ENCODE results near the gene USP3.
"Not testable (repeated sequence)": the region's sequence is repeated elsewhere in the genome, so short reads cannot be mapped to it uniquely, and the experiment has no call there.

The USP3 gene

DNA sequence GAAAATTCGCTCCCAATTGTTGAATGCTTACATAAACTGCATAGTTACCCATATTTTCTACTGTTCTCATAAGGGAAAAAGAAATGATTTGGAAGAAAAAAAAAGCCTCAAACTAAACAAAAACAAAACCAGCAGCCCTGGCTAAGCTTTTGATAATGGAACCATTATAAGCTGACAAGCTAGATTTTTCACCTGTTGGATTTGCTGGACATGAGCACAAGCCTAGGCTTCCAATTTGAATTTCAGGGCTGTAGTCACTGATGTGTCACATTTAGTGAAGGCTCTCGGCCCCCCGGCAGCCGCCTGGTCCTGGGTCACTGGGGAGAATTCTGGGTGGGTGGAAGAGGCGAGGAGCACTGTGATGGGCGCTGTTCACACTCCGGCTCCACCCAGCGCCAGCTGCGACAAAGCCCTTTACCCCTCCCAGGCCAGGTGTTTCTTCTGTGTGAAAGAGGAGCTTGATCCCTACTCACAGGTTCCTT lies 97.4 kb downstream of the USP3 start:
- H3K9me3 Mint-ChIP-seq, result no peaks in the 10 kb centered on the region
- peak overlapping the region; percentile 91 to 92 for H3K27ac Mint-ChIP-seq
- H3K36me3 Mint-ChIP-seq (ENCODE audit: insufficient read depth), result peaks cover 47% of the 10 kb centered on the region
- no peaks in the 10 kb centered on the region for H3K27me3 Mint-ChIP-seq
- peaks cover 24 to 40% of the 10 kb centered on the region in 2 donors for H3K4me1 Mint-ChIP-seq (ENCODE audit: low read depth in 2 of 2)
- peak overlapping the region; percentile 86 for H3K4me3 Mint-ChIP-seq
- no peak for ATAC-seq (replicated peaks)
- DNase-seq, result no peak

DNA sequence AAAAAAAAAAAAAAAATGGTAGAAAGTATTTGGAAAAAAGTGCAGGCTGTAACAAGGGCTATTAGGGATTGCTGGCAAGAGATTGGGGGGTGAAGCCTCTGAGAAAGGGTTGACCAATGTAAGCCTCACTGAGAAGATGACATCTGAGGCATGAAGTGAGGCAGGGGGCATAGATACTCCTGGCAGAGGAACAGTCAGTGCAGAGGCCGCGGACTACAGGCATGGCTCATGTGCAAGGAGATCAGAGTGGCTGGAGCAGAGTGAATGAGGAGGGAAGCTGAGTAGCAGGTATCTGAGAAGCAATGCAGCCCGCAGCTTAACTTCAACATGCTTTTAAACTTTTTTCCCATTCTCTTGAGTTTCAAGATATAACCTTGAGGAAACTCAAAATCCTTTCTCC lies 98.2 kb downstream of the USP3 start:
- Mint-ChIP-seq H3K9me3 (no peaks in the 10 kb centered on the region), H3K4me3 (peak overlapping the region; percentile 86), H3K27ac (peak overlapping the region; percentile 77 to 91), H3K27me3 (no peaks in the 10 kb centered on the region), H3K36me3 (ENCODE audit: insufficient read depth) (peaks cover 54% of the 10 kb centered on the region), H3K4me1 (ENCODE audit: low read depth in 2 of 2) (peaks cover 26 to 39% of the 10 kb centered on the region in 2 donors)
- ATAC-seq (replicated peaks) (no peak), DNase-seq (no peak)

DNA sequence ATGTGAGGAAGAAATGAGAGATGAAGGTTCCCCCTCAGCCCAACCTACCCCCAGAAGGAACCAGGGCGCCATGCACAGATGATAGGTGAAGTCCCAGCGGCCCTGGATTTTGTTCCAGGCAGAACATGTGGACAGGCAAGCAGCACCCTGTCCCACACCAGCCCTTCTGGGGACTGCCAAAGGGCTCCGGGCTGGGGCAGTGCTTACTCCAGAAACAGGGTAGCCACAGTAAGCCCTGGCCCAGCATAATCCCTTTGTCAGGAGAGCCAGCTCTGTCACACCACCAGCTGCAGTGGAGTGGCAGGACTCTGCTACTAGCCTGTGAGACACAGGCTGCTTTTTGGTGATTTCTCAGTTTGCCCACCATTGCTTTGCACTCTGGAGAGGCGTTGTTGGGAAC lies 99.1 kb downstream of the USP3 start:
- no peak for DNase-seq
- Mint-ChIP-seq H3K36me3 (ENCODE audit: insufficient read depth) (peaks cover 62% of the 10 kb centered on the region), H3K4me3 (no peak overlapping the region), H3K9me3 (no peaks in the 10 kb centered on the region), H3K4me1 (ENCODE audit: low read depth in 2 of 2) (peaks cover 26 to 42% of the 10 kb centered on the region in 2 donors), H3K27ac (peak overlapping the region; percentile 57 to 77), H3K27me3 (no peaks in the 10 kb centered on the region)
- ATAC-seq (replicated peaks), result no peak

- ATAC-seq (replicated peaks) (no peak), DNase-seq (no peak)
- H3K4me3 Mint-ChIP-seq, result peak overlapping the region in 1 of 2 donors; percentile 14
- H3K9me3 Mint-ChIP-seq, result no peaks in the 10 kb centered on the region
- no peaks in the 10 kb centered on the region for H3K27me3 Mint-ChIP-seq
- H3K27ac Mint-ChIP-seq, result peak overlapping the region in 1 of 2 donors; percentile 90
- peaks cover 69% of the 10 kb centered on the region for H3K36me3 Mint-ChIP-seq (ENCODE audit: insufficient read depth)
- peaks cover 26 to 41% of the 10 kb centered on the region in 2 donors for H3K4me1 Mint-ChIP-seq (ENCODE audit: low read depth in 2 of 2)
These were observed 99.9 kb downstream of the USP3 start for GRCh38 chr15:63604281-63604680.

DNA sequence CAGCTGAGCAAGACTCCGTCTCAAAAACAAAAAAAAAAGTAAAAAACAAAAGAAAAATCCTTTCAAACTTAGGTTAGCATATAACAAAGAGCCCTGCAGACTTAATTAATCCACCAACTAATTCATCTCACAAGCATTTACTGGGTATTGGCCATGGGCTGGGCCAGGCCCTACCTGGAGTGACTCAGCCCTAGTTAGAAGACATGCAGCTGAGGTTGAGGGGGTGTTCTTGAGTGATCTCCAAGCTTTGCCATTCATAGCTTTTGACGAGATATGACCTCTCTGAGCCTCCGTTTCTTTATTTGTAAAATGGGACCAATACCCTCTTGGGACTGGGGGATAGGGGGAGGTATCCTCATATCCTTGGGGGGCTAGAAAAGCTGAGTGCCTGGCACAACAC lies 100.6 kb downstream of the USP3 start:
- Mint-ChIP-seq H3K27ac (peak overlapping the region in 1 of 2 donors; percentile 90), H3K36me3 (ENCODE audit: insufficient read depth) (peaks cover 71% of the 10 kb centered on the region), H3K27me3 (no peaks in the 10 kb centered on the region), H3K4me1 (ENCODE audit: low read depth in 2 of 2) (peaks cover 24 to 39% of the 10 kb centered on the region in 2 donors), H3K9me3 (no peaks in the 10 kb centered on the region), H3K4me3 (peak overlapping the region in 1 of 2 donors; percentile 14)
- DNase-seq, result no peak
- ATAC-seq (replicated peaks), result no peak

- H3K36me3 Mint-ChIP-seq (ENCODE audit: insufficient read depth), result peaks cover 64% of the 10 kb centered on the region
- no peaks in the 10 kb centered on the region for H3K9me3 Mint-ChIP-seq
- peak overlapping the region; percentile 25 to 61 for H3K4me3 Mint-ChIP-seq
- H3K27ac Mint-ChIP-seq, result peak overlapping the region; percentile 82 to 90
- H3K4me1 Mint-ChIP-seq (ENCODE audit: low read depth in 2 of 2), result peaks cover 30 to 45% of the 10 kb centered on the region in 2 donors
- ATAC-seq (replicated peaks) (peak; percentile 38), DNase-seq (peak; percentile 19 to 36 (median 33))
- H3K27me3 Mint-ChIP-seq, result no peaks in the 10 kb centered on the region
These were observed 101.4 kb downstream of the USP3 start for GRCh38 chr15:63605816-63606215.

GRCh38 chr15:63606308-63606707 lies 101.9 kb downstream of the USP3 start:
- Mint-ChIP-seq H3K36me3 (ENCODE audit: insufficient read depth) (peaks cover 60% of the 10 kb centered on the region), H3K9me3 (no peaks in the 10 kb centered on the region), H3K27ac (peak overlapping the region; percentile 82 to 90), H3K4me3 (peak overlapping the region; percentile 25 to 61), H3K4me1 (ENCODE audit: low read depth in 2 of 2) (peaks cover 33 to 47% of the 10 kb centered on the region in 2 donors), H3K27me3 (no peaks in the 10 kb centered on the region)
- DNase-seq (no peak), ATAC-seq (replicated peaks) (no peak)

DNA sequence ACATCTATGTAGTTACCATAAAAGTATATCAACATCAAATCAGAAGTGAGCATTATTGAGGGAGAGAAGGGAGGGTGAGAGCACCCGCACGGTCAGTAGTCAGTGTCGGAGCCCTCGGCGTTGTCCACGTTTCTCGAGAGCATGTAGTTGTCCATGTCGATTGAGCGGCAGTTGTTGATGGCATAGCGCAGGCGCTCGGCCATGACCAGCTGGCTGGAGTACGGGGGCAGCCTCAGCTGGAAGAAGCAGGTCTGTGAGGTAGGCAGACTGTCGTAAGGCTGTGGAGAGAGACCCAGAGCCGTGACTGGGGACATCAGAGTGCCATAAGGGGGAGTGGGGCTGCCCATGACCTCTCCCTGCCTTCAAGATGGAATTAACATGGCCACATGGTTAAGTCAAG lies 104.6 kb downstream of the USP3 start:
- Mint-ChIP-seq H3K27me3 (no peaks in the 10 kb centered on the region), H3K27ac (no peak overlapping the region), H3K4me1 (ENCODE audit: low read depth in 2 of 2) (peaks cover 25 to 33% of the 10 kb centered on the region in 2 donors), H3K4me3 (no peak overlapping the region), H3K9me3 (no peaks in the 10 kb centered on the region), H3K36me3 (ENCODE audit: insufficient read depth) (peaks cover 69% of the 10 kb centered on the region)
- DNase-seq, result no peak
- ATAC-seq (replicated peaks), result no peak

- Mint-ChIP-seq H3K36me3 (ENCODE audit: insufficient read depth) (peaks cover 70% of the 10 kb centered on the region), H3K4me1 (ENCODE audit: low read depth in 2 of 2) (peaks cover 25 to 33% of the 10 kb centered on the region in 2 donors), H3K27me3 (no peaks in the 10 kb centered on the region), H3K4me3 (no peak overlapping the region), H3K27ac (no peak overlapping the region), H3K9me3 (no peaks in the 10 kb centered on the region)
- DNase-seq (no peak), ATAC-seq (replicated peaks) (no peak)
These were observed 105.1 kb downstream of the USP3 start for GRCh38 chr15:63609448-63609847.

DNA sequence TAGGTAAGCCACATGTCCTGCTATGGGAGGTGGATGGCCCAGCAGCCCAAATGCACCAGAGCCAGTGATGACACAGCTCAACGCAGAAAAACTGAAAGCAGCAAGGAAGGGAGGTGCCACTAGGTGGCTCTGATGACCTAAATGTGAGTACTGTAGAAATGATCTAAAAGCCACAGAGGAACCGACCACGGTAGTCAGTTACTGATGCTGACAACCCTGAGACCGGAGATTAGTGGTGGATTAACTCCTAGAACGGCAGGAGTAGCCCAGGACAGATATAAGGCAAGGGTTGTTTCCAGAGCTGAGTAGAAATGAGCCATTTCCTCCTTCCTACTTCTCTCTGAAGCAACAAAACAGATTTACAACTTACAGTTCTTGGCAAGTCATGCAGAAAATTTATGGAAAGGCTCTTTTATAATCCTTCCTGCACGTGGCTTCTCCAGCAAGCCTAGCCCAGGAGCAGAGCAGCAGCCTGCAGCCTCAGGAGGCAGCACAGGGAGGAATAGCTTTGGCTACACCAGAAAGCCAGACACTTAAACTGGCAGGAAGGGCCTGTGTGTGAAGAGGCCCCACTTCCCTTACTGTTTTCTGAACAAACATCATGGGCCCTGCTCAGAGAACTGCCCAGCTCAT lies 105.9 kb downstream of the USP3 start:
- H3K4me3 Mint-ChIP-seq, result peak overlapping the region; percentile 29 to 52
- H3K9me3 Mint-ChIP-seq, result no peaks in the 10 kb centered on the region
- peaks cover 74% of the 10 kb centered on the region for H3K36me3 Mint-ChIP-seq (ENCODE audit: insufficient read depth)

GRCh38 chr15:63611177-63611576 lies 106.8 kb downstream of the USP3 start:
- H3K9me3 Mint-ChIP-seq, result no peaks in the 10 kb centered on the region
- H3K4me3 Mint-ChIP-seq, result no peak overlapping the region
- ATAC-seq (replicated peaks) (no peak), DNase-seq (no peak)
- H3K27me3 Mint-ChIP-seq, result no peaks in the 10 kb centered on the region
- H3K4me1 Mint-ChIP-seq (ENCODE audit: low read depth in 2 of 2), result peaks cover 16 to 21% of the 10 kb centered on the region in 2 donors
- peak overlapping the region; percentile 90 to 95 for H3K27ac Mint-ChIP-seq
- peaks cover 73% of the 10 kb centered on the region for H3K36me3 Mint-ChIP-seq (ENCODE audit: insufficient read depth)

More for the DNA sequence above, 105.9 kb downstream of the USP3 start:
- DNase-seq (peak; percentile 66 to 78 (median 69)), ATAC-seq (replicated peaks) (peak; percentile 93)
- H3K27me3 Mint-ChIP-seq, result no peaks in the 10 kb centered on the region
- H3K4me1 Mint-ChIP-seq (ENCODE audit: low read depth in 2 of 2), result peaks cover 21 to 29% of the 10 kb centered on the region in 2 donors
- H3K27ac Mint-ChIP-seq, result peak overlapping the region; percentile 90 to 95

DNA sequence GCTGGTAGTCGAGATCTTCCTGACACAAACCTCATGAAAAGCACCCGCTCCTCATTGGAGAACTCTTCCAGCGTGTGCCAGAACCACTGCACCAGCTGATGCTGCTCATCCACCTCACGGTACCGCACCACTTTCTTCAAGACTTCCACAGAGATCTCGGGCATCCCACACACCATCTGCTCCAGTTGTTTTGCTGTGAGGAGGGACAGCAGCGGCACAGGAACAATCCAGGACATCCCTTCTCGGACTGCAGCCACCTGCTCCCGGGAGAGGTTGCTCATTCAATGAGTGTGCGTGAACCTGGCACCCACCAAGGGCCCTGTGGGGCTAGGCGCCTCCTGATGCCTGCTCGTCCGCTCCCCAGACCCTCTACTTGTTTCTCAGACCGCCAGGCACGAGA lies 107.9 kb downstream of the USP3 start:
- Mint-ChIP-seq H3K4me1 (ENCODE audit: low read depth in 2 of 2) (peaks cover 14 to 16% of the 10 kb centered on the region in 2 donors), H3K27ac (peak overlapping the region in 1 of 2 donors; percentile 84), H3K36me3 (ENCODE audit: insufficient read depth) (peaks cover 69% of the 10 kb centered on the region), H3K9me3 (no peaks in the 10 kb centered on the region), H3K27me3 (no peaks in the 10 kb centered on the region), H3K4me3 (no peak overlapping the region)
- DNase-seq (no peak), ATAC-seq (replicated peaks) (no peak)

DNA sequence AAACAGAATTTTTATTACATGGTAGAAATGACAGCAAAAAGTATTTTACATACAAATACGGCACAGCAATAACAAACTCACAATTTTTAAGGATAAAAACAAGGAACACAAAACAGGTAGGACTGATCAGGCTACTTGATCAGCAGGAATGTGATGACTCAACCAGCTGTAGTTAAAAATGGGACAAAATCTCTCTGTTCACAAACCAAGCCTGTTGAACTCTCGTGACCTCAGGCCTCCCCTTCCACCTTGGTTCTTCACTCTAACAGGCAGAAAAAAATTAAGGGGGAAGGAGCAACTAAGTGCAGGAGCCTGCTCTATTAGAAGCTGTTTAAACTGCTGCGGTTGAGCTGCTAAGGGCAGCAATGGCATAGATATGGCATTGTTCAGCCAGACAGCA lies 111.5 kb downstream of the USP3 start:
- no peak for DNase-seq
- H3K27ac Mint-ChIP-seq, result no peak overlapping the region
- ATAC-seq (replicated peaks), result no peak
- H3K4me3 Mint-ChIP-seq, result no peak overlapping the region
- peaks cover under 1 to 2% of the 10 kb centered on the region in 2 donors for H3K4me1 Mint-ChIP-seq (ENCODE audit: low read depth in 2 of 2)
- peaks cover 48% of the 10 kb centered on the region for H3K36me3 Mint-ChIP-seq (ENCODE audit: insufficient read depth)
- no peaks in the 10 kb centered on the region for H3K9me3 Mint-ChIP-seq
- no peaks in the 10 kb centered on the region for H3K27me3 Mint-ChIP-seq

- not testable (repeated sequence) for ATAC-seq (replicated peaks); DNase-seq; H3K27ac Mint-ChIP-seq; H3K4me1 Mint-ChIP-seq (ENCODE audit: low read depth in 2 of 2); H3K9me3 Mint-ChIP-seq; H3K4me3 Mint-ChIP-seq; H3K27me3 Mint-ChIP-seq
- H3K36me3 Mint-ChIP-seq (ENCODE audit: insufficient read depth), result peaks cover 51% of the 10 kb centered on the region
These were observed 112.8 kb downstream of the USP3 start for GRCh38 chr15:63617147-63617546.

Data from effector memory CD8-positive, alpha-beta T cell (primary cell).